ENCODE measurements around the gene CADM2.

DNA sequence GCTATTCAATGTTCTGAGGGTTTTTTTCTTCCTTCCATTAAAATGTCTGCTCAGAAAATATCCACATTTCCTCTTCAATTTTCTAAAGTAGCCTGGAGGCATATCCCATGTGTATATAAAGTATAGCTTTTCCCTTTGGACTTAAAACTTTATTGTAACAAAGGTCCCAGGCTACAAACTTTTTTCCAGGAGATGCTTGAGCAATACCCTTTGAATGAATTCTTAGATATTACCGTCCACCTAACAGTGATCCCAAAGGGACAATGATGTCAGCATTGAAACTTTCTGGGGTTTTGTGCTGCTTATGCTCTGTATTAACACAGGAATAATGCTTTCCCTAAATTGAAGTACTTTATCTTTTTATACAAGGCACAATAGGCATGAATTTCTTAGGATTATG lies 525.2 kb downstream of the CADM2 start:
- TF ChIP-seq, protein P1, sequence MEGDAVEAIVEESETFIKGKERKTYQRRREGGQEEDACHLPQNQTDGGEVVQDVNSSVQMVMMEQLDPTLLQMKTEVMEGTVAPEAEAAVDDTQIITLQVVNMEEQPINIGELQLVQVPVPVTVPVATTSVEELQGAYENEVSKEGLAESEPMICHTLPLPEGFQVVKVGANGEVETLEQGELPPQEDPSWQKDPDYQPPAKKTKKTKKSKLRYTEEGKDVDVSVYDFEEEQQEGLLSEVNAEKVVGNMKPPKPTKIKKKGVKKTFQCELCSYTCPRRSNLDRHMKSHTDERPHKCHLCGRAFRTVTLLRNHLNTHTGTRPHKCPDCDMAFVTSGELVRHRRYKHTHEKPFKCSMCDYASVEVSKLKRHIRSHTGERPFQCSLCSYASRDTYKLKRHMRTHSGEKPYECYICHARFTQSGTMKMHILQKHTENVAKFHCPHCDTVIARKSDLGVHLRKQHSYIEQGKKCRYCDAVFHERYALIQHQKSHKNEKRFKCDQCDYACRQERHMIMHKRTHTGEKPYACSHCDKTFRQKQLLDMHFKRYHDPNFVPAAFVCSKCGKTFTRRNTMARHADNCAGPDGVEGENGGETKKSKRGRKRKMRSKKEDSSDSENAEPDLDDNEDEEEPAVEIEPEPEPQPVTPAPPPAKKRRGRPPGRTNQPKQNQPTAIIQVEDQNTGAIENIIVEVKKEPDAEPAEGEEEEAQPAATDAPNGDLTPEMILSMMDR (IDR thresholded peaks at IDR 0.05): no peak
- TF ChIP-seq POLR2A (IDR thresholded peaks at IDR 0.05): no peak
